SK-N-SH (cell line): ENCODE data around the gene CIDEA.

Experiments
- CHD2 ChIP-seq: fragments of 150-350 bp; IDR thresholded peaks from 2 replicates; pipeline ENCODE4 v1.6.1; 2018; ENCODE audit warnings: low read length; ENCODE audit not compliant: partially characterized antibody
- EP300 ChIP-seq, 2 experiments: IDR thresholded peaks; 2 replicates each; pipeline versions ENCODE4 v1.4.0 to v1.6.1; 2012; ENCODE audit warnings: borderline replicate concordance in 1 of 2, low read depth in 1 of 2, low read length in 1 of 2
- JUND ChIP-seq: IDR thresholded peaks from 2 replicates; pipeline ENCODE4 v1.4.0; 2012
- MEF2A ChIP-seq: IDR thresholded peaks from 2 replicates; pipeline ENCODE4 v1.4.0; 2012; ENCODE audit warnings: low read depth, borderline replicate concordance
- NRF1 ChIP-seq: IDR thresholded peaks from 2 replicates; pipeline ENCODE4 v1.6.1; 2012; ENCODE audit warnings: low read depth, mild to moderate bottlenecking, low read length
- POLR2AphosphoS5 ChIP-seq: IDR thresholded peaks from 2 replicates; pipeline ENCODE4 v1.6.1; 2012; ENCODE audit warnings: low read depth, low read length
- RCOR1 ChIP-seq: fragments of 150-350 bp; IDR thresholded peaks from 2 replicates; pipeline ENCODE4 v1.6.1; 2017; ENCODE audit warnings: antibody characterized with exemption, low read length
- SMC3 ChIP-seq: IDR thresholded peaks from 2 replicates; pipeline ENCODE4 v1.6.1; 2012; ENCODE audit warnings: low read depth, low read length, improper control_type of control experiment
- TAF1 ChIP-seq: IDR thresholded peaks from 2 replicates; pipeline ENCODE4 v1.6.1; 2012; ENCODE audit warnings: low read depth, mild to moderate bottlenecking, low read length, moderate library complexity, borderline replicate concordance
- YY1 ChIP-seq: IDR thresholded peaks from 2 replicates; pipeline ENCODE4 v1.4.0; 2012; ENCODE audit warnings: low read depth, mild to moderate bottlenecking
- TF ChIP-seq, protein P1 (sequence below): fragments of 200-600 bp; sonication (generic); IDR thresholded peaks from 2 replicates; pipeline ENCODE4 v1.6.1; 2017; ENCODE audit warnings: antibody characterized with exemption, mild to moderate bottlenecking, moderate library complexity
- TF ChIP-seq, protein P2 (sequence below): fragments of 150-350 bp; IDR thresholded peaks from 2 replicates; pipeline ENCODE4 v1.6.1; 2016; ENCODE audit warnings: mild to moderate bottlenecking, low read depth, low read length

DNA sequence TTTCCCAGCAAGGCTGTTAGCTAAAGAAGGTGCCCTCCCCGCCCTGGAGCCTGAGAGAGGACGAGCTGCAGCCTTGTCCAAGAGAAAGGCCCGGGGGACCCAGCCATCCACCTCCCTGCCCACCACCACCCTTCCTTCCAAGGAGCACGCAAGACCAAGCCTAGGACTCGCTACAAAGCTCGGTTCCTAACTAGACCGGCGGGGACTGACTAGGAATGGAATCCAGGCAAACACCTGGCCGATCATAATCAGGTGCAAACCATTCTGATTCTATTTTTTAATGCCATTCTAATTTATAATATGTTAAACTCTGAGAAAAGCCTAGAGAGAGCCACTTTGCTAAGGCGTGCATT, 34.2 kb downstream of the CIDEA start:
- no peak for TF ChIP-seq EP300 (IDR thresholded peaks at IDR 0.05; ENCODE audit: borderline replicate concordance in 1 of 2, low read depth in 1 of 2, low read length in 1 of 2)
- TF ChIP-seq JUND = no peak
- no peak for TF ChIP-seq POLR2AphosphoS5
- TF ChIP-seq, protein P1, sequence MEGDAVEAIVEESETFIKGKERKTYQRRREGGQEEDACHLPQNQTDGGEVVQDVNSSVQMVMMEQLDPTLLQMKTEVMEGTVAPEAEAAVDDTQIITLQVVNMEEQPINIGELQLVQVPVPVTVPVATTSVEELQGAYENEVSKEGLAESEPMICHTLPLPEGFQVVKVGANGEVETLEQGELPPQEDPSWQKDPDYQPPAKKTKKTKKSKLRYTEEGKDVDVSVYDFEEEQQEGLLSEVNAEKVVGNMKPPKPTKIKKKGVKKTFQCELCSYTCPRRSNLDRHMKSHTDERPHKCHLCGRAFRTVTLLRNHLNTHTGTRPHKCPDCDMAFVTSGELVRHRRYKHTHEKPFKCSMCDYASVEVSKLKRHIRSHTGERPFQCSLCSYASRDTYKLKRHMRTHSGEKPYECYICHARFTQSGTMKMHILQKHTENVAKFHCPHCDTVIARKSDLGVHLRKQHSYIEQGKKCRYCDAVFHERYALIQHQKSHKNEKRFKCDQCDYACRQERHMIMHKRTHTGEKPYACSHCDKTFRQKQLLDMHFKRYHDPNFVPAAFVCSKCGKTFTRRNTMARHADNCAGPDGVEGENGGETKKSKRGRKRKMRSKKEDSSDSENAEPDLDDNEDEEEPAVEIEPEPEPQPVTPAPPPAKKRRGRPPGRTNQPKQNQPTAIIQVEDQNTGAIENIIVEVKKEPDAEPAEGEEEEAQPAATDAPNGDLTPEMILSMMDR = no peak
- no peak for TF ChIP-seq SMC3
- no peak for TF ChIP-seq CHD2
- TF ChIP-seq RCOR1 = no peak
- TF ChIP-seq YY1 = no peak
- no peak for TF ChIP-seq TAF1
- TF ChIP-seq NRF1 = no peak
- TF ChIP-seq MEF2A = no peak
- TF ChIP-seq, protein P2, sequence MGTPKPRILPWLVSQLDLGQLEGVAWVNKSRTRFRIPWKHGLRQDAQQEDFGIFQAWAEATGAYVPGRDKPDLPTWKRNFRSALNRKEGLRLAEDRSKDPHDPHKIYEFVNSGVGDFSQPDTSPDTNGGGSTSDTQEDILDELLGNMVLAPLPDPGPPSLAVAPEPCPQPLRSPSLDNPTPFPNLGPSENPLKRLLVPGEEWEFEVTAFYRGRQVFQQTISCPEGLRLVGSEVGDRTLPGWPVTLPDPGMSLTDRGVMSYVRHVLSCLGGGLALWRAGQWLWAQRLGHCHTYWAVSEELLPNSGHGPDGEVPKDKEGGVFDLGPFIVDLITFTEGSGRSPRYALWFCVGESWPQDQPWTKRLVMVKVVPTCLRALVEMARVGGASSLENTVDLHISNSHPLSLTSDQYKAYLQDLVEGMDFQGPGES = no peak
